GM23248 (cell line): ENCODE data around the gene CDC20.

Experiments used
- EZH2 ChIP-seq: fragments of 200-600 bp; sonication (generic); IDR thresholded peaks from 2 replicates; pipeline ENCODE4 v1.6.1; 2018; ENCODE audit warnings: antibody characterized with exemption, mild to moderate bottlenecking; ENCODE audit not compliant: insufficient read depth, poor library complexity, severe bottlenecking
- EZH2phosphoT487 ChIP-seq: fragments of 200-600 bp; sonication (generic); IDR thresholded peaks from 2 replicates; pipeline ENCODE4 v1.6.1; 2018; ENCODE audit warnings: antibody characterized with exemption, moderate library complexity, mild to moderate bottlenecking, low read depth; ENCODE audit not compliant: insufficient read depth

DNA sequence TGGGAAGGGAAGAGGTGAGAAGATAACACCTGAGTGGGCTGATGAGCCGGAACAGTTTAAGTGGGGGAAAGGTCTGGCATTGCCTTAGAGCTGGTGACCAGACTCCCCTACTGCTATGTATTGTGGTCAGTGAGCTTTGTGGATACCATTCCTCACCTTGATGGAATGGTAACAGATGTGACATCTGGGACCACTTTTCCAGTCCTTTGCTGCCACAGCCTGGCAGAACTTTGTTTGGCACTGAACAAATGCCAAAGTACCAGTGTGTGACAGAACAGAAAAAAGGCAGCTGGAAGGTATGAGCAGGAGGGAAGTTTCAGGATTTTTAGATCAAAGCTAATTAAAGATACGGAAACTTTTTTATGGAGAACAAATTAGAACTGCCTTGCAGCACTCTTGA is 24.7 kb downstream of the CDC20 start:
- TF ChIP-seq EZH2 (no peak), EZH2phosphoT487 (no peak)
